Measurements from ENCODE around the gene RBM15.

RBM15 gene

GRCh38 chr1:110339407-110340206 is 430 bp downstream of the RBM15 start:
- DNase-seq (ENCODE audit: extremely low spot score) = peak; percentile 62
- ChIA-PET CTCF (interaction anchor here (1.0 to 8.8 kb wide), 29 partner anchors 8 to 252 kb away, joined by 3 to 58 read pairs (median 5); no protein-coding TSS in a partner anchor), POLR2A (interaction anchor here (0.6 to 2.2 kb wide), 9 partner anchors 10 to 791 kb away, joined by 3 to 11 read pairs (median 3); partner anchors contain the start of gene GNAI3)
- no peak for TF ChIP-seq CTCF (IDR thresholded peaks at IDR 0.05; ENCODE audit: control extremely low read depth, extremely low read depth, low read depth, missing control alignments)

- DNase-seq (ENCODE audit: extremely low spot score) = no peak
- POLR2A ChIA-PET = interaction anchor here (2.2 kb wide), 1 partner anchor 43 kb away, joined by 7 read pairs; no protein-coding TSS in a partner anchor
- CTCF ChIA-PET = interaction anchor here (1.0 to 8.8 kb wide), 12 partner anchors 8 to 156 kb away, joined by 3 to 58 read pairs (median 14); no protein-coding TSS in a partner anchor
- TF ChIP-seq CTCF (IDR thresholded peaks at IDR 0.05; ENCODE audit: control extremely low read depth, extremely low read depth, low read depth, missing control alignments) = no peak
These were observed 961 bp downstream of the RBM15 start for GRCh38 chr1:110340207-110340468.

- ChIA-PET POLR2A (no interaction called here), CTCF (interaction anchor here (1.1 to 4.2 kb wide), 4 partner anchors 7 to 71 kb away, joined by 3 to 43 read pairs (median 10); no protein-coding TSS in a partner anchor)
- no peak for TF ChIP-seq CTCF (IDR thresholded peaks at IDR 0.05; ENCODE audit: control extremely low read depth, extremely low read depth, low read depth, missing control alignments)
- DNase-seq (ENCODE audit: extremely low spot score) = no peak
These were observed 2.1 kb downstream of the RBM15 start for GRCh38 chr1:110341146-110341871.

GRCh38 chr1:110341872-110342331 is 2.7 kb downstream of the RBM15 start:
- no peak for DNase-seq (ENCODE audit: extremely low spot score)
- CTCF ChIA-PET = interaction anchor here (1.4 kb wide), 1 partner anchor 22 kb away, joined by 3 read pairs; no protein-coding TSS in a partner anchor
- POLR2A ChIA-PET = no interaction called here
- no peak for TF ChIP-seq CTCF (IDR thresholded peaks at IDR 0.05; ENCODE audit: control extremely low read depth, extremely low read depth, low read depth, missing control alignments)

GRCh38 chr1:110343249-110343648 is 4.1 kb downstream of the RBM15 start:
- TF ChIP-seq CTCF (IDR thresholded peaks at IDR 0.05; ENCODE audit: control extremely low read depth, extremely low read depth, low read depth, missing control alignments) = no peak
- CTCF ChIA-PET = interaction anchor here (2.7 kb wide), 1 partner anchor 70 kb away, joined by 9 read pairs; no protein-coding TSS in a partner anchor
- POLR2A ChIA-PET = no interaction called here
- DNase-seq (ENCODE audit: extremely low spot score) = no peak

- TF ChIP-seq CTCF (IDR thresholded peaks at IDR 0.05; ENCODE audit: control extremely low read depth, extremely low read depth, low read depth, missing control alignments) = no peak
- DNase-seq (ENCODE audit: extremely low spot score) = no peak
- POLR2A ChIA-PET = no interaction called here
- CTCF ChIA-PET = interaction anchor here (2.7 kb wide), 1 partner anchor 69 kb away, joined by 9 read pairs; no protein-coding TSS in a partner anchor
These were observed 5.0 kb downstream of the RBM15 start for GRCh38 chr1:110344152-110344551.
